Choroid plexus epithelial cell (primary cell): Measurements from ENCODE around the gene NFS1.

Source experiments
- DNase-seq: peaks from one replicate; pipeline ENCODE4 v3.0.0-alpha.2; 2010; ENCODE audit warnings: low read depth
- H3K4me3 ChIP-seq: 2 replicates; pipeline ENCODE4 v1.5.1; 2011; ENCODE audit warnings: low read depth, mild to moderate bottlenecking, control low read depth, low read length, moderate library complexity
- TF ChIP-seq, protein P1 (sequence below): conservative IDR thresholded peaks from 2 replicates; pipeline ENCODE4 v1.5.1; 2011; ENCODE audit warnings: low read depth, mild to moderate bottlenecking, control low read depth, inconsistent platforms, low read length, moderate library complexity

NFS1 gene

DNA sequence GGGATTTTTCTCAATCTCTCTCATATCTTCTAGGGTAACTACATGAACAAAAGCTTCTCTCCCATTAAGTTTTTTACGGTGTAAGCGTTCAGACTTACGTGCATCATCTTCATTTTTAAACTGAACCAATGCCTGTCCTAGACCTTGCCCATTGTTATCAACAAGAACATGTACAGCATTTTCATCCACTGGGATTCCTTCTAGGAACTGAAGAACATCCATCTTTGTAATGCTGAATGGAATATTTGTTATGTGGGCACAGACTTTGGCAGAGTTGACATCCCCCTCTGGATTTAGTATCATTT is 45.8 kb downstream of the NFS1 start:
- TF ChIP-seq, protein P1, sequence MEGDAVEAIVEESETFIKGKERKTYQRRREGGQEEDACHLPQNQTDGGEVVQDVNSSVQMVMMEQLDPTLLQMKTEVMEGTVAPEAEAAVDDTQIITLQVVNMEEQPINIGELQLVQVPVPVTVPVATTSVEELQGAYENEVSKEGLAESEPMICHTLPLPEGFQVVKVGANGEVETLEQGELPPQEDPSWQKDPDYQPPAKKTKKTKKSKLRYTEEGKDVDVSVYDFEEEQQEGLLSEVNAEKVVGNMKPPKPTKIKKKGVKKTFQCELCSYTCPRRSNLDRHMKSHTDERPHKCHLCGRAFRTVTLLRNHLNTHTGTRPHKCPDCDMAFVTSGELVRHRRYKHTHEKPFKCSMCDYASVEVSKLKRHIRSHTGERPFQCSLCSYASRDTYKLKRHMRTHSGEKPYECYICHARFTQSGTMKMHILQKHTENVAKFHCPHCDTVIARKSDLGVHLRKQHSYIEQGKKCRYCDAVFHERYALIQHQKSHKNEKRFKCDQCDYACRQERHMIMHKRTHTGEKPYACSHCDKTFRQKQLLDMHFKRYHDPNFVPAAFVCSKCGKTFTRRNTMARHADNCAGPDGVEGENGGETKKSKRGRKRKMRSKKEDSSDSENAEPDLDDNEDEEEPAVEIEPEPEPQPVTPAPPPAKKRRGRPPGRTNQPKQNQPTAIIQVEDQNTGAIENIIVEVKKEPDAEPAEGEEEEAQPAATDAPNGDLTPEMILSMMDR: no peak
- no peak for DNase-seq
- H3K4me3 ChIP-seq: no peak overlapping the region

DNA sequence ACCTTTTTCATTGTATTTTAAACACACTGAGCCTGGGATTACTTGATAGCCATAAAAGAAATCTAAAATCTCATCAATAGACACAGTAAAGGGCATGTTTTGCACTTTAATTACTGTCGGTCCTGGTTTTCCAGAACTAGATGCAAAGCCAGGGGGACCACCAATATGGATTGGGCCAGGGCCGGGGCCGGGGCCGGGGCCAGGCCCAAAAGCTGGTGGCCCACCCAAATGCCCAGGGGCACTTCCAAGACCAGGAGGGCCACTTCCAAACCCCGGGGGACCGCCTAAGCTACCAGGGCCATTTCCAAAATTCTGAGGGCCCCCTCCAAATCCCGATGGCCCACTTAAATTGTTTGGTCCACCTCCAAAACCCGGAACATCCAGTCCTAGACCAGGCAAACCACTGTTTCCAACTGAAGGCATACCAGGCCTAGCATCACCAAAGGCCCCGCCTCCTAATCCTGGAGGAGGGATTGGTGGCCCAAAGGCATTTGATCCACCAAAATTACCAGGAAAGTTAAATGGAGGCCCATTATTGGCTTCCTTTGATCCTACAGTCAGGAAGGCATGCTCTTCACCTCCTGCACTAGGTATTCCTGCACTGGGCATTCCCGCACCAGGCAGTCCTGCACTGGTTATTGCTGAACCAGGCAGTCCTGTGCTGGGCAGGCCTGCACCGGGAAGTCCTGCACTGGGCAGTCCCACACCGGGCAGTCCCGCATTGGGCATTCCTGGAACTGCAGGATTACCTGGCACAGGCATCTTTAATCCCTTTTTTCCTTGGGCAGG is 46.3 kb downstream of the NFS1 start:
- TF ChIP-seq, protein P1: no peak

DNA sequence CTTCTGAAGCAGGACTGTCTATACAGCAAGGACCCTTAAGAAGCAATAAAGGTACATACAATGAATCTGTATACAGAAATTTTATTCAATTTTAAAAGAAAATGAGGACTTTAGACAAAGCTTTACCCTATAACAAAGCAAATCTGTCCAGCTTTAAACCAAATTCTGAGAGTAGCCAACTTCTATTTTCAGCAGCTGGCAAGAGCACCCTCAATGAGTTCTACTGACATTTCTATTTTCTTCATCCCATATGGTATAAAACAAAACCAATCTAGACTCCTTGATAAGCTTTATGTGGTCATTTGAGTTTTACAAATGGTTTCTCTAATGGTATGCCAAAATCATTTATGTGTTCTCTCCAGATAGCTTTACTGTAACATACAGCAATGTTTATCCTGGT is 47.2 kb downstream of the NFS1 start:
- DNase-seq: no peak
- no peak overlapping the region for H3K4me3 ChIP-seq
- TF ChIP-seq, protein P1: no peak

More for the DNA sequence above, 46.3 kb downstream of the NFS1 start:
- no peak overlapping the region for H3K4me3 ChIP-seq
- DNase-seq: no peak

DNA sequence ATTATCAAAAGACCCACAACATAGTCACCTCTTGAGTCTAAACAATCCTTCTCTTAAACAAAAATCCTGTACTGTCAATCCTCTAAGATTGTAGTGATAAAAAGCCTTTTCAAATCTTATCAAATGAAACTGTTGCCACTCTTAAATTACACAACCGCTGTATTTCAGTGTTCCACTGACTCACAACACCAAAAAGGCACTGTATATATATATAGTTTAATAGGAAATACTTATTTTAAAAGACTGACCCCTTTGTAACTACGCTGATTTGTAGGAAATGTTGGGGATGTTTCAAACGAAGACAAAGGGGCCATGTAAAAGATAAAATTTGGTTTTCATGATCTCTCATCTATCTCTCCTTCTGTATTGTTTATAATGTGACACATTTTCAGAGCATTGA is 48.5 kb downstream of the NFS1 start:
- H3K4me3 ChIP-seq: no peak overlapping the region
- TF ChIP-seq, protein P1: no peak
- no peak for DNase-seq

DNA sequence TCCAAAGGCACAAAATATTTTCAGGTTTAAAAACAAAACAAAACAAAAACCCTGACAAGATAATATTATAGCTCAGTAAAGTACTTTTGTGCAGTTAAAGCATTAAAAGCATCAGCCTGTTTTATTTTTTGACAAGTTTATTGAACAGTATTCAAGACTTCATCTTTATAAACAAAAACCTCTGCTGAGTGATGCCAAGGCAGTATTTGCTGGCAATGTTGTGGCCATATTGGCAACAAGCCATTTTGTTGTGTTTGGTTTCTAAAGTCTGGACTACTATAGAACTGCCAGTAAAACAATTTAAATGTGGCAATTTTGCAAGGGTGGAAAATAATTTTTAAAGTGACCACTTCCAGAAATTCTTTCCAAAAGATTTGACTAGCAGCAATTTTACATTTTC is 50.3 kb downstream of the NFS1 start:
- TF ChIP-seq, protein P1: no peak
- peak; percentile 26 for DNase-seq
- H3K4me3 ChIP-seq: no peak overlapping the region

DNA sequence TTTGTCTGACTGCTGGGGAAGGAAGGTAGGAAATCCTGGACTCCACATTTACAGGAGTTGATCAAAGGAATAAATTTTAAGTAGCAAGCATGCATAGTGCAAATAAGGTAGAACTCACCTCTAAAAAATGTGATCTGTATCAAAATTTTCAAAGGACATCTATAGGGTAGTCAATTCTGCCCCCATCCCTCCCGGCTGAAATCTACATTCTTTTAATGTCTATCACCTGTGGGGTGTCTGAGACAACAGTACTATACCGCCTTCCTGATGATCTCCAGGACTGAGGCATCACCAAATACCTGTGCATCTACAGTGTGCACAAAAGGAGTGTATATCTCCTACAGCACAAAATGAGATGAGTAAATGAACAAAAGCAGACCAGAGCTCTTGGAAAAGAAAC is 54.3 kb downstream of the NFS1 start:
- no peak overlapping the region for H3K4me3 ChIP-seq
- TF ChIP-seq, protein P1: no peak
- DNase-seq: no peak

DNA sequence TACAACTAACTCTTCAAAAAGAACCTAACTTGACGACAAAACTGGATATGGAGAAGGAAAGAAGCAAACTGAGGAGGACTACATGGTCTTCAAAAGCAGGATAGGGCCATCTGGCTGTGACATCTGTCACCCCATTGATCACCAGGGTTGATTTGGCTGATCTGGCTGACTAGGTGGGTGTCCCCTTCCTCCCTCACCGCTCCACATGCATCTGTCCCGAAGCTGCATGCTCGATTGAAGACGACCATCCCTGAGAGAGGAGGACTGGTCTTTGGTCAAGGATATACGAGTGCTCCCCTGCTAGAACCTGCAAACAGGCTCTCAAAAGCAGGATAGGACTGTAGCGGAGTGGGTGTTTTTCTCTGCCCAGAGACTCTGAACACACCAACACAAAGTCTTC is 56.1 kb downstream of the NFS1 start:
- TF ChIP-seq, protein P1: no peak
- DNase-seq: no peak
- no peak overlapping the region for H3K4me3 ChIP-seq
